H9 (cell line): ENCODE measurements around the gene LRRC7. TPM values are rescaled to one million over a fixed set of nuclear protein-coding genes. Genes with fewer than 3 reads are reported as not detected.

ENCODE experiments used
- DNase-seq: peaks from one replicate; pipeline ENCODE4 v3.0.0-alpha.2; 2017
- H2AFZ ChIP-seq: one replicate; pipeline ENCODE4 v1.6.1; 2013; ENCODE audit warnings: mild to moderate bottlenecking, low read length, control low read depth, moderate library complexity
- H2AK5ac ChIP-seq: 2 replicates; pipeline ENCODE4 v1.6.1; 2013; ENCODE audit warnings: low read length, control low read depth, mixed read lengths; ENCODE audit not compliant: insufficient read length
- H2BK120ac ChIP-seq: one replicate; pipeline ENCODE4 v1.6.1; 2013; ENCODE audit warnings: low read depth, mild to moderate bottlenecking, low read length, control low read depth, inconsistent platforms; ENCODE audit not compliant: poor library complexity, severe bottlenecking
- H2BK12ac ChIP-seq: 2 replicates; pipeline ENCODE4 v1.6.1; 2013; ENCODE audit warnings: low read length, control low read depth, mixed read lengths, low read depth; ENCODE audit not compliant: insufficient read length
- H2BK15ac ChIP-seq: 2 replicates; pipeline ENCODE4 v1.6.1; 2013; ENCODE audit warnings: low read depth, low read length, control low read depth
- H2BK20ac ChIP-seq: one replicate; pipeline ENCODE4 v1.6.1; 2013; ENCODE audit warnings: low read depth, mild to moderate bottlenecking, low read length, control low read depth, inconsistent platforms; ENCODE audit not compliant: poor library complexity, severe bottlenecking
- H2BK5ac ChIP-seq: 2 replicates; pipeline ENCODE4 v1.6.1; 2013; ENCODE audit warnings: low read length, control low read depth, mixed read lengths; ENCODE audit not compliant: insufficient read length
- H3K14ac ChIP-seq: 2 replicates; pipeline ENCODE4 v1.6.1; 2013; ENCODE audit warnings: low read length, control low read depth; ENCODE audit not compliant: insufficient read depth
- H3K18ac ChIP-seq: 2 replicates; pipeline ENCODE4 v1.6.1; 2013; ENCODE audit warnings: low read depth, mild to moderate bottlenecking, mixed read lengths, low read length, control low read depth; ENCODE audit not compliant: insufficient read length
- H3K23ac ChIP-seq: 2 replicates; pipeline ENCODE4 v1.6.1; 2013; ENCODE audit warnings: low read length, control low read depth, mixed read lengths, low read depth; ENCODE audit not compliant: insufficient read length
- H3K23me2 ChIP-seq: 2 replicates; pipeline ENCODE4 v1.6.1; 2013; ENCODE audit warnings: low read depth, mild to moderate bottlenecking, mixed read lengths, low read length, control low read depth; ENCODE audit not compliant: insufficient read length, poor library complexity, severe bottlenecking
- H3K27ac ChIP-seq: 2 replicates; pipeline ENCODE4 v1.5.1; 2013; ENCODE audit warnings: low read length, control low read depth, mixed read lengths, low read depth; ENCODE audit not compliant: insufficient read length
- H3K27me3 ChIP-seq: 2 replicates; pipeline ENCODE4 v1.6.1; 2013; ENCODE audit warnings: low read length, control low read depth, inconsistent platforms; ENCODE audit not compliant: insufficient read depth
- H3K4ac ChIP-seq: 2 replicates; pipeline ENCODE4 v1.6.1; 2013; ENCODE audit warnings: low read depth, mild to moderate bottlenecking, control low read depth, inconsistent platforms, low read length, moderate library complexity
- H3K4me1 ChIP-seq: 2 replicates; pipeline ENCODE4 v1.6.1; 2013; ENCODE audit warnings: low read length, control low read depth, inconsistent platforms; ENCODE audit not compliant: insufficient read depth
- H3K4me2 ChIP-seq: 2 replicates; pipeline ENCODE4 v1.6.1; 2013; ENCODE audit warnings: low read length, control low read depth, mixed read lengths; ENCODE audit not compliant: insufficient read length, insufficient read depth
- H3K56ac ChIP-seq: 2 replicates; pipeline ENCODE4 v1.6.1; 2013; ENCODE audit warnings: low read depth, mild to moderate bottlenecking, mixed read lengths, low read length, control low read depth; ENCODE audit not compliant: insufficient read length
- H3K79me1 ChIP-seq: 2 replicates; pipeline ENCODE4 v1.6.1; 2013; ENCODE audit warnings: low read depth, mild to moderate bottlenecking, moderate library complexity, low read length, control low read depth, inconsistent platforms; ENCODE audit not compliant: insufficient read depth, poor library complexity, severe bottlenecking
- H3K79me2 ChIP-seq: 2 replicates; pipeline ENCODE4 v1.6.1; 2013; ENCODE audit warnings: low read length, control low read depth, inconsistent platforms; ENCODE audit not compliant: insufficient read depth
- H3K9ac ChIP-seq: 2 replicates; pipeline ENCODE4 v1.6.1; 2013; ENCODE audit warnings: low read length, control low read depth, mixed read lengths; ENCODE audit not compliant: insufficient read length; ENCODE audit errors: extremely low read depth
- H3K9me3 ChIP-seq: one replicate; pipeline ENCODE4 v1.6.1; 2013; ENCODE audit warnings: low read depth, low read length, inconsistent platforms; ENCODE audit not compliant: control insufficient read depth
- H3T11ph ChIP-seq: one replicate; pipeline ENCODE4 v1.6.1; 2013; ENCODE audit warnings: mild to moderate bottlenecking, low read length, control low read depth, inconsistent platforms
- H4K20me1 ChIP-seq: one replicate; pipeline ENCODE4 v1.6.1; 2013; ENCODE audit not compliant: control insufficient read depth, insufficient read length, insufficient read depth
- H4K5ac ChIP-seq: 2 replicates; pipeline ENCODE4 v1.6.1; 2013; ENCODE audit warnings: low read depth, mild to moderate bottlenecking, mixed read lengths, low read length, control low read depth; ENCODE audit not compliant: insufficient read length
- H4K8ac ChIP-seq: replicated peaks from 2 replicates; pipeline ENCODE4 v1.6.1; 2013; ENCODE audit warnings: low read length, control low read depth, mixed read lengths, low read depth; ENCODE audit not compliant: insufficient read length
- H4K91ac ChIP-seq: 2 replicates; pipeline ENCODE4 v1.6.1; 2013; ENCODE audit warnings: low read depth, mild to moderate bottlenecking, moderate library complexity, mixed read lengths, low read length, control low read depth; ENCODE audit not compliant: insufficient read length
- H3K27ac Mint-ChIP-seq, 3 experiments: 2 replicates in 2 of 3; 3 replicates in 1 of 3; pipeline ENCODE4 v1.8.0; 2020 to 2021; ENCODE audit warnings: mixed read lengths in 3 of 3, mild to moderate bottlenecking in 1 of 3, moderate library complexity in 1 of 3
- H3K27me3 Mint-ChIP-seq: 2 replicates; pipeline ENCODE4 v1.8.0; 2021; ENCODE audit warnings: low read depth, mild to moderate bottlenecking, moderate library complexity, mixed read lengths
- H3K36me3 Mint-ChIP-seq, 3 experiments: 2 replicates in 2 of 3; 3 replicates in 1 of 3; pipeline ENCODE4 v1.8.0; 2020 to 2021; ENCODE audit warnings: low read depth in 3 of 3, mixed read lengths in 3 of 3; ENCODE audit not compliant: insufficient read depth in 1 of 3
- H3K4me1 Mint-ChIP-seq, 2 experiments: 2 replicates each; pipeline ENCODE4 v1.8.0; 2020; ENCODE audit warnings: mixed read lengths in 2 of 2
- H3K4me3 Mint-ChIP-seq, 2 experiments: 2 replicates in 1 of 2; 3 replicates in 1 of 2; pipeline ENCODE4 v1.8.0; 2020 to 2021; ENCODE audit warnings: mild to moderate bottlenecking in 2 of 2, mixed read lengths in 2 of 2, moderate library complexity in 1 of 2
- H3K9me3 Mint-ChIP-seq, 2 experiments: 2 replicates in 1 of 2; 3 replicates in 1 of 2; pipeline ENCODE4 v1.8.0; 2020; ENCODE audit warnings: mild to moderate bottlenecking in 2 of 2, mixed read lengths in 2 of 2, moderate library complexity in 1 of 2
- WGBS: extraction: QIAGEN DNeasy Blood & Tissue Kit; methylation state at CpG from one replicate; pipeline ENCODE4 v1.1.7; 2013; ENCODE audit warnings: missing lambda C conversion rate, low lambda C conversion rate, mixed read lengths; ENCODE audit not compliant: insufficient read length; ENCODE audit errors: extremely low coverage; 5-methylcytosine and 5-hydroxymethylcytosine counted together
- total RNA-seq: library from RNA; stranded (reverse); gene quantifications from 2 replicates; pipeline ENCODE4 v1.2.1, GENCODE V29; 2021
- TF ChIP-seq, protein P1 (sequence below): fragments of 200-600 bp; sonication (generic); conservative IDR thresholded peaks from 3 replicates; pipeline ENCODE4 v1.8.0; 2021; ENCODE audit warnings: antibody characterized with exemption, mild to moderate bottlenecking

LRRC7 gene
- total RNA-seq, 1 experiment from 2014 or later = not detected

DNA sequence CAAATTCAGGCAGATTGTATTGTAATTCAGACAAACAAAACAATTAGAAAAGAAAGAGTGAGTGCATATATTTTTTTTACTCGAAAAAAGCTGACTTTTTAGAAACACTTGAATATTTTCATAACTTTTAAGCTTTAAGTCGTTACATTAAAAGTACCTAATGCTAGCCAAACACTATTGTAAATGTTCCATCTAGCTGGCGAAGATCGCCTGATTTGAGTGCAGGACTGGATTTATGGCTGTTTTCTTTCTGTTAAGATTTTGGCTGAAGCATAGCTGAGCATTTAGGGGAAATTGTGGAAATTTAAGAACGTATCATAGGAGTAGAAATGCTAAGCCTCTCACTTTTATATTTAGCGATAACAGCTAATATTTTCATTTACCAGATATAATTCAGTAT lies 24.6 kb downstream of the LRRC7 start:
- H3K18ac ChIP-seq = no peak overlapping the region
- Mint-ChIP-seq H3K27me3 (no peaks in the 10 kb centered on the region), H3K27ac (no peak overlapping the region; a peak in 1 of 7 replicates), H3K36me3 (no peaks in the 10 kb centered on the region), H3K9me3 (no peaks in the 10 kb centered on the region), H3K4me1 (no peaks in the 10 kb centered on the region), H3K4me3 (no peak overlapping the region)
- no CpG with 5 or more reads among the region's 6 CpGs for WGBS
- no peaks in the 10 kb centered on the region for H4K20me1 ChIP-seq
- H3K23ac ChIP-seq = no peak overlapping the region
- no peak overlapping the region for H3K27ac ChIP-seq
- no peak overlapping the region for H4K8ac ChIP-seq
- H3K4ac ChIP-seq = no peak overlapping the region
- no peak overlapping the region for H3K56ac ChIP-seq
- H2BK15ac ChIP-seq = no peak overlapping the region
- H3K27me3 ChIP-seq = no peaks in the 10 kb centered on the region
- H2BK12ac ChIP-seq = no peak overlapping the region
- H4K91ac ChIP-seq = no peak overlapping the region
- no peak overlapping the region for H3K14ac ChIP-seq
- no peaks in the 10 kb centered on the region for H3K79me1 ChIP-seq
- no peaks in the 10 kb centered on the region for H3K79me2 ChIP-seq
- H3K23me2 ChIP-seq = no peaks in the 10 kb centered on the region
- H2AK5ac ChIP-seq = no peak overlapping the region
- no peak overlapping the region for H2BK20ac ChIP-seq
- no peak overlapping the region for H2AFZ ChIP-seq
- DNase-seq = no peak
- no peak overlapping the region for H4K5ac ChIP-seq
- no peak overlapping the region for H2BK5ac ChIP-seq
- TF ChIP-seq, protein P1, sequence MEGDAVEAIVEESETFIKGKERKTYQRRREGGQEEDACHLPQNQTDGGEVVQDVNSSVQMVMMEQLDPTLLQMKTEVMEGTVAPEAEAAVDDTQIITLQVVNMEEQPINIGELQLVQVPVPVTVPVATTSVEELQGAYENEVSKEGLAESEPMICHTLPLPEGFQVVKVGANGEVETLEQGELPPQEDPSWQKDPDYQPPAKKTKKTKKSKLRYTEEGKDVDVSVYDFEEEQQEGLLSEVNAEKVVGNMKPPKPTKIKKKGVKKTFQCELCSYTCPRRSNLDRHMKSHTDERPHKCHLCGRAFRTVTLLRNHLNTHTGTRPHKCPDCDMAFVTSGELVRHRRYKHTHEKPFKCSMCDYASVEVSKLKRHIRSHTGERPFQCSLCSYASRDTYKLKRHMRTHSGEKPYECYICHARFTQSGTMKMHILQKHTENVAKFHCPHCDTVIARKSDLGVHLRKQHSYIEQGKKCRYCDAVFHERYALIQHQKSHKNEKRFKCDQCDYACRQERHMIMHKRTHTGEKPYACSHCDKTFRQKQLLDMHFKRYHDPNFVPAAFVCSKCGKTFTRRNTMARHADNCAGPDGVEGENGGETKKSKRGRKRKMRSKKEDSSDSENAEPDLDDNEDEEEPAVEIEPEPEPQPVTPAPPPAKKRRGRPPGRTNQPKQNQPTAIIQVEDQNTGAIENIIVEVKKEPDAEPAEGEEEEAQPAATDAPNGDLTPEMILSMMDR = no peak
- H3T11ph ChIP-seq = no peak overlapping the region
- H3K9me3 ChIP-seq = no peaks in the 10 kb centered on the region
- H3K4me1 ChIP-seq = no peaks in the 10 kb centered on the region
- H2BK120ac ChIP-seq = no peak overlapping the region
- no peak overlapping the region for H3K4me2 ChIP-seq
- no peak overlapping the region for H3K9ac ChIP-seq
